Left ventricle myocardium inferior (tissue), 1 donor: ENCODE measurements around the gene TMEM200A. TPM values are rescaled to one million over a fixed set of nuclear protein-coding genes. Genes with fewer than 3 reads are reported as not detected.

ENCODE experiments used
- DNase-seq: peaks from one replicate; pipeline ENCODE4 v3.0.0-alpha.2; 2020
- H3K27ac ChIP-seq: fragments of 200-600 bp; replicated peaks from 2 replicates; pipeline ENCODE4 v1.8.0; 2021
- H3K27me3 ChIP-seq: fragments of 200-600 bp; 2 replicates; pipeline ENCODE4 v1.8.0; 2021; ENCODE audit warnings: low read depth
- H3K36me3 ChIP-seq: fragments of 200-600 bp; 2 replicates; pipeline ENCODE4 v1.8.0; 2021
- H3K4me1 ChIP-seq: fragments of 200-600 bp; 2 replicates; pipeline ENCODE4 v1.8.0; 2021
- H3K4me3 ChIP-seq: fragments of 200-600 bp; 2 replicates; pipeline ENCODE4 v1.8.0; 2021; ENCODE audit warnings: mild to moderate bottlenecking, moderate library complexity
- H3K9me3 ChIP-seq: fragments of 200-600 bp; replicated peaks from 2 replicates; pipeline ENCODE4 v1.8.0; 2021
- CTCF ChIP-seq: fragments of 200-600 bp; IDR thresholded peaks from 2 replicates; pipeline ENCODE4 v1.8.0; 2021; ENCODE audit warnings: antibody characterized with exemption, mild to moderate bottlenecking, borderline replicate concordance
- intact Hi-C: fragments of 100-400 bp; cut with micrococcal nuclease; formaldehyde crosslinking; loops from one replicate; pipeline ENCODE4 v1.11.0; 2022
- total RNA-seq: library from RNA; stranded (reverse); fragmentation: NEBNext Ultra II Directional; extraction: Animal tissue kit (Norgen Biotek cat#: 25700); gene quantifications from one replicate; pipeline ENCODE4 v1.2.1, GENCODE V29; 2021
- donor health status: DM: no; HTN: yes; CAD: no; lungs with severe emphysema.

The TMEM200A gene
- total RNA-seq, 1 donor from 2014 or later = not detected

- Histone ChIP-seq H3K9me3 (no peaks in the 10 kb centered on the region), H3K36me3 (no peaks in the 10 kb centered on the region), H3K27ac (no peak overlapping the region), H3K27me3 (peaks cover 62% of the 10 kb centered on the region), H3K4me1 (peaks cover 18% of the 10 kb centered on the region), H3K4me3 (no peak overlapping the region)
- intact Hi-C loops = no loop called here
- no peak for TF ChIP-seq CTCF
- DNase-seq = no peak
These were observed 4.0 kb downstream of the TMEM200A start for GRCh38 chr6:130369831-130370230.

- Histone ChIP-seq H3K4me3 (no peak overlapping the region), H3K4me1 (no peaks in the 10 kb centered on the region), H3K27ac (no peak overlapping the region), H3K27me3 (peaks cover 41% of the 10 kb centered on the region), H3K36me3 (no peaks in the 10 kb centered on the region), H3K9me3 (no peaks in the 10 kb centered on the region)
- intact Hi-C loops = no loop called here
- no peak for TF ChIP-seq CTCF
- DNase-seq = no peak
These were observed 6.2 kb downstream of the TMEM200A start for GRCh38 chr6:130371921-130372420.

GRCh38 chr6:130372786-130373185 lies 7.0 kb downstream of the TMEM200A start:
- DNase-seq = no peak
- no peaks in the 10 kb centered on the region for H3K36me3 ChIP-seq
- H3K9me3 ChIP-seq = no peaks in the 10 kb centered on the region
- intact Hi-C loops = no loop called here
- H3K4me3 ChIP-seq = no peak overlapping the region
- H3K27ac ChIP-seq = no peak overlapping the region
- peaks cover 33% of the 10 kb centered on the region for H3K27me3 ChIP-seq
- no peak for TF ChIP-seq CTCF
- no peaks in the 10 kb centered on the region for H3K4me1 ChIP-seq

GRCh38 chr6:130373992-130374391 lies 8.2 kb downstream of the TMEM200A start:
- DNase-seq = no peak
- Histone ChIP-seq H3K4me1 (no peaks in the 10 kb centered on the region), H3K4me3 (no peak overlapping the region), H3K27me3 (peaks cover 20% of the 10 kb centered on the region), H3K9me3 (no peaks in the 10 kb centered on the region), H3K36me3 (no peaks in the 10 kb centered on the region), H3K27ac (no peak overlapping the region)
- intact Hi-C loops = no loop called here
- TF ChIP-seq CTCF = no peak

GRCh38 chr6:130376936-130377335 lies 11.1 kb downstream of the TMEM200A start:
- intact Hi-C loops = no loop called here
- Histone ChIP-seq H3K27me3 (peaks cover 6% of the 10 kb centered on the region), H3K4me1 (no peaks in the 10 kb centered on the region), H3K36me3 (no peaks in the 10 kb centered on the region), H3K4me3 (no peak overlapping the region), H3K9me3 (no peaks in the 10 kb centered on the region), H3K27ac (no peak overlapping the region)
- TF ChIP-seq CTCF = no peak
- DNase-seq = no peak
